GM18858 (cell line): Measurements from ENCODE around the gene PVALB.
A peak's percentile ranks its signal among the peaks of the same experiment; 100 is the strongest.

Source experiments
- ATAC-seq: cut with Tn5 transposase; IDR thresholded peaks from one replicate; pipeline ENCODE4 v1.9.1; 2021; ENCODE audit not compliant: unreplicated experiment

Gene PVALB, protein sequence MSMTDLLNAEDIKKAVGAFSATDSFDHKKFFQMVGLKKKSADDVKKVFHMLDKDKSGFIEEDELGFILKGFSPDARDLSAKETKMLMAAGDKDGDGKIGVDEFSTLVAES

DNA sequence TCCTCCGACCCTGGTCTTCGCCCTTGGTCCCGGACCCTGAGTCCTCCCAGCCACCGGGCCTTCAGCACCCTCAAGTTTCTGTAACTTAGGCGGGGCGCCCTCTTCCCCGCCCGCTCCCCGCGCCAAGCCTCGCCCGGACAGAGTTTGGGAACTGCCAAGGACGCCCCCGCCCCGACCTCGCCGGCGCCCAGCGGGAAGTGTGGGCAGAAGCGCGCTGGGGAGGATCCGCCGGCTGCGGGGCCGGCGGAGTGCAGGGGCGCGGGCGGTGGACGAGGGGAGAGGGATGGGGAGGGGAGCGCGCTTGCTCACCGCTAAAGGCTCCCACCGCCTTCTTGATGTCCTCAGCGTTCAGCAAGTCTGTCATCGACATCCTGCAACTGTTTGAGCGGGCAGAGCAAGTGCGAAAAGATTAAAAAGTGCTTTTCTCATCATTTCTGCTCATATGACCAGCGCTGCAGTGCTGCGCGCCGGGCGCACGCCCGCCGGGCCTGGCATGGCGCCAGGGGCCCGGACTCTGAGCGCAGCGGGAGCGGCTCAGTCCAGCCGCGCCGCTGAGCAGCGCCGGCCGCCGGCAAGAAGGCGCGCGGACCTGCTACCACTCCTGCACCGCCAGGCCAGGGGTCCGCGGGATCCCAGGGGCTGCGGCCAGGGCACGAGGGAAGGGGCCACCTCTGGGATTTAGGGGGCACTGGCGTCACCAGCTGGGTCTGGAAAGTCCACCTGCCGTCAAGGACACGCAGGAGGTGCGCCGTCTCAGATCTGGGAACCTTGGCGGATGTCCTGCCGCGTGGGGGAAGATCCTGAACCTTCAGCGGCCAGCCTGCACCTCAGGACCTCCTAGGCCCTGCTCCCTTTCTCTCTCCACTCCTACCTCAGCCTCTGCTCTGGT lies at the start of gene PVALB:
Gene PVALB, minus strand, starts transcription at position 400 of the 889 bp plus-strand sequence. Its CDS starts 30 bp downstream, at position 370.
- no peak for ATAC-seq

DNA sequence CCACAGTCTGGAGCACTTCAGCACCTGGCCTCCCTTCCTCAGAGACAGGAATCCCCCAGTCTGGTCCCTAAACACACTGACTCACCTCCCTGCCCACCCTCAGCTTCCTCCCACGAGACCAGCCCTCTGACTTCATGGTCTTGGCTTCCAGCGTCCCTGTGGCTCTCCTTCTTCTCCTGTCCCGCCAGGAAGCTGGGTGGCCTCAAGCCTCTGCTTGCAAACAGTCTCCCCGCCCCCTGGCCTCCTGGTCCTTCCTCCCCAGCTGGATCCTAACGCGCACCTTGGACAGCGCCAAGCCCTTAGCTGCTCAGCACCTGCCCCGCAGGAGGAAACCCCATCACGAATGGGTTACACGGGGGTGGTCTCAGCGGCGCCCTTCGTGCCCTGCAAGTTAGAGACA lies 48.5 kb upstream of the PVALB start:
- ATAC-seq = no peak

DNA sequence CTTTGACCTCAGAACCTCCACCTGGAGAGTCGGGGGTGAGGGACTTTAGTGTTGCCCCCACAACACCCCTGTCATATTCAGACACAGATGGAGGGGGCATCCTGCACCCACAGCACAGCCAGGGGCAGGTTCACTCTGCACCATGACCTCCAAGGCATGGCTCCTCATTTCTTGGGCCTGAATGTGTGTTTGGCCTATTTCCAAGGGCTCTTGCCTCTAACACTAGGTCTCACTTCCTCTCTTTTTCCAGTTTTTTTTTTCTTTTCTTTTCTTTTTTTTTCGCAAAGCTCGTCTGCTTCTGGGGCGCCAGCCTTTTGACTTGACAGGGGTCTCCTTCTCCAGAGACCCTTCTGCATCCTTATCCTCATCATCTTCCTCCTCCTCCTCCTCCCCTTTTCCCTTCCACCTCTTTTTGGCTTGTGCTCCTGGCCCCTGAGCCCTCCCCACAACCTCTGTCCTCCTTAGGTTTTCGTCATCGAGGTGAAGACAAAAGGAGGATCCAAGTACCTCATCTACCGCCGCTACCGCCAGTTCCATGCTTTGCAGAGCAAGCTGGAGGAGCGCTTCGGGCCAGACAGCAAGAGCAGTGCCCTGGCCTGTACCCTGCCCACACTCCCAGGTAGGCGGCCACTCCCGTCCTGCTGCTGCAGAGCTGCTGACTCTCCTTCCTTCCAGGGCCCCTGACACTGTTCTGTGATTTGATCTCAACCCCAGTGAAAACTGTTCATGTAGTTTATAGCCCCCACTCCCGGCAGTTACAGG lies 47.8 kb upstream of the PVALB start:
- no peak for ATAC-seq

DNA sequence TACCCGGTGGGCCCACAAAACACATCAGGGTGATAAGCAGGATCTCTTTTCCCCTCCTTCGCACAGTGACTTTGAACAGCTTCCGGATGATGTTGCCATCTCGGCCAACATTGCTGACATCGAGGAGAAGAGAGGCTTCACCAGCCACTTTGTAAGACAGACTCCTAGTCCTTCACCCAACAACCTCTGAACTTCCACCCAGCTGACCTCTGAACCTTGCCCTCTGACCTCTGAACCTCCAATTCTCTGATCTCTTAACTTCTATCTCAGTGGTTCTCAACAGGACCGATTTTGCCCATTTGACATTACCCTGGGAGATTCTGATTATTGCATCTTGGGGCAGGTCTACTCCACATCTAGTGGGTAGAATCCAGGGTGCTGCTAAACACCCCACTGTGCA lies 47.1 kb upstream of the PVALB start:
- ATAC-seq = no peak

DNA sequence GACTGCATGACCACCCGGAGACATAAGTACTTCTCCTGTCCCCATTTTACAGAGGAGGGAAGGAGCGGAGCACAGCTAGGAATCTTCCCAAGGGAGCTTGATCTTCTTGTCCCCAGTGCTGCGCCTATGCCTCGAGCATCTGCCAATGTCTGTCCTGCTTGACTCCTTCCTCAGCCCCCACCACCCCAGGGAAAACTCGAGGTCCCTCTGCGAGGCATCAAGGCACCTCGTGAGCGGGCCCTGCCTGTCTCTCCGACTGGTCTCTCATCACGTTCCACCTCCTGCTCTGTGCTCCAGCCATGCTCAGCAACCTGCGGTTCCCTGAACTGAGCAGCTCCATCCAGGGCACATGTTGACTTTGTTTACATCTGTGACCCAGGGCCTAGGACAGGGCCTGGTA lies 46.4 kb upstream of the PVALB start:
- ATAC-seq = no peak

DNA sequence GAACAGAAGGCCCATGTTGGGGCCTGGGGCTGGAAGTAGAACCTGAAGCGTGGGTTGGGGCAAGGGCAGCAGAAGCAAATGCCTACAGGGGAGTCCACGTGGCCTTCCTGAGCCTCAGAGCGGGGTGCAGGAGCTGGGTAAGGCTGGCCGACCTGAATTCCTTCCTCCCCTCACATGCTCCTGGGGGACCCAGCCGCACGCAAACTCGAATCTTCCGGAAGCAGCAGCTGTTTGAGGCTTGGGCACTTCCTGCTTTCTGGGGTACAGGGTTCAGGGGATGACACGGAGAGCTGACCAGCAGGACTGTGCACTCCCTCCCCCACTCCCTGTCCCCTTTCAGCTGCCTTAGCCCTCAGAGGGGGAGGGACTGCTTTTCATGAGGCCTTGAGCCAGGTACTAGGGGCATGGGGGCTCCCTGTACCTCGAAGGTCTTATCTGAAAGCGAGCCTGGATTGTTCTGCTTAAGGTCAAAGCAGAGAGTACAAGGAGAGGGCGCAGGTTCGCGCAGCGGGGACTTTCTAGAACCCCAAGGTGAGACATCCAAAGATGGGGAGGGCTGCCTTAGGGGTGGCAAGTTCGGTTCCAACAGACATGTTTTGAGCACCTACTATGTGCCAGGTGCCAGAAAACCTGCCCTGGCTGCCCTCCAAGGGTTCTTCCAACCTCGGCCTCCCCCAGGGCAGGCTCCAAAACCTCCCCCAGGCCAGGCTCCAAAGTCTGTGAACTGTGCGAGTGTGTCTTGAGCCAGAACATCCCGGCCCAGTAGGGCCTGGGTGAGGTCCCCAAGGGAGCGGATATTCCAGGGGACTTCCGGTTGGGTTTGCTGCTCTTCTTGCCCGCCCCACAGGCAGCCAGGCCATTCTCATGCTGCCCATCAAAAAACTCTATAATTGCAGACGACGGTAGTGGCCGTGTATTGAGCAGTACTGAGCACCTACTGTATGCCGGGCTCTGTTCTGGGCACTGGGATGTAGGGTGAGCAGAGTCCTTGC lies 45.7 kb upstream of the PVALB start:
- ATAC-seq = no peak

DNA sequence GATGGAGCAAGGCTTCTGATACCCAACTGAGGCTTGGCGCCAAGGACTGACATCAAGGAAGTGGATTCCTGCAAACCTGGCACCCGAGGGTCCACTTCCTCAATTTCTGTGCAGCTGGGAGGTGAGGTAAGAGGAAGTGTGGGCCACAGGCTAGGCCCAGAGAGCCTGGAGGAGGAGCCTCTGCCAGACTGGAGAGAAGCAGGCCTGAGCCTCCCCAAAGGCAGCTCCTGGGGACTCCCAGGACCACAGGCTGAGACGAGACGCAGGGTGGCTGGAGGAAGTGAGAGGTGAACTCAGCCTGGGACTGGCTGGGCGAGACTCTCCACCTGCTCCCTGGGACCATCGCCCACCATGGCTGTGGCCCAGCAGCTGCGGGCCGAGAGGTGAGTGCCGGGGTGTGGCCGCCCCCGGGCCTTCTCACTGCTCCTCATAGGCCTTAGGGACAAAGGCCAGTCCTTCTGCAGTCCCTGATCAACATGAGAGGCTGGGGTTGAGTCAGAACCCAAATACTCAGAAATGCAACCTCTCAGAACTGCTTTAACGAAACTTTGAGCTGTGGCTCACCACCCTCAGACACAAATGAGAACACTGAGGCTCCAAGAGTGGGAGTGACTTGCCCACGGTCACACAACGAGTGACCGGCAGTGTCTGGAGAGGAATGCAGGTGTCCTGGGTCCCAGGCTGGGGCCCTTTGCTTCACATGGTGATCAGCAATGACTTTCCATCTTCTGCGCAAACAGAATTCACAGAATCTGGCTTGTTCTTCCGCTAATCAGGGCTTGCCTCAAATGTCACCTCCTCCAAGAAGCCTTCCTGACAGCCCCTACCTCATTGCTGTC lies 44.2 kb upstream of the PVALB start, which contains the start of gene NCF4:
Gene NCF4, plus strand, starts transcription at position 186 of the 839 bp plus-strand sequence. Its CDS starts 166 bp downstream, at position 352.
- ATAC-seq = peak; percentile 56

DNA sequence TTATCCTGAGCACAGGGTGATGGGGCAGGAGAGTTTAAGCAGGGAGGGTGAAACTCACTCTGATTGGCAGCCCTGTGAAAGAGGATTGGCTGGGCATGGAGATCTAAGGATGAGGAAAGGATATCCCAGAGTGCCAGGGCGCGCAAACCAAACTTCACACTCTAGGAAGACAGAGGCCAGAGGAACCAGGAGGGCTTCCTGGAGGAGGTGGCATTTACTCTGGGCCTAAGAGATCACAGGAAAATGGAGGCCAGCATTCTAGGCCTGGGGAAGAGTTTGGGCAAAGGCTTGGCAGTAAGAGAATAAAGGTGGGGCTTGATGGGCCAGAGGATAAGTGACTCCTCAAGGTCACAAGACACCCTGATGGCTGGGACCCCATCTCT lies 43.6 kb upstream of the PVALB start:
- ATAC-seq = no peak

DNA sequence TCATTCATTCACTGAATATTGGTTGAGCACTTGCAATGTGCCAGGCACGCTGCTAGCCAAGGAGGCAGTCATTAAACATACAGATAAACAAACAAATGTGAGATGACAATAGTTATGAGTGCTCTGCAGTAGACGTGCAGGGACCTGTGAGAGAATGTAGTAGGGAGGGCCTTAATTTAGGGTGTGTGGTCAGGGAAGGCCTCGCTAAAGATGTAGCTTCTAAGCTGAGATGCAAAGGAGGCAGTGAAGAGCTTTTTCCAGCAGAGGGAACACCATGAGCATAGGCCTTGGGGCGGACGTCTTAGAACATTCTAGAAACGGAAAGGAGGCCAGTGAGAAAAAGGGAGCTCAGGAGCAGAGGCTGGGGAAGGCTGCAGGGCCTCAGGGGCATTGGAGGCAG lies 43.2 kb upstream of the PVALB start:
- ATAC-seq = no peak

DNA sequence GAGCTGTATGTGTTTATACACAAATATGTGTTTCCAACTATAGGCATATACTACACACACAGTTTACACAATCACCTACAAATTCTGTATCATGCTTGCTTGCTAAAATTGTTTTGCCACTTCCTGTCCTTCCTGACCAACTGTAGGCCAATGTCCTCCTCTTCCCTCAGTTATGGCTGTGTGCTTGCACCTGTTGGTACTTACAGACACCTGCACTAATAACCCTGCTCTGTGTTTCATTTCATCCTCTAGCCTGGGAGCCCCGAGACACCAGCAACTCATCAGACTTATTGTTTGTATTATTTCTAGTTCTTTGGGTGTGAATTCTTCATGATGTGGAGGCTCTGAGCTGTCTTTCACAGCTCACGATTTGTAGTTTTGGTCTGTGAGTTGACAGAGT lies 42.1 kb upstream of the PVALB start:
- ATAC-seq = no peak

DNA sequence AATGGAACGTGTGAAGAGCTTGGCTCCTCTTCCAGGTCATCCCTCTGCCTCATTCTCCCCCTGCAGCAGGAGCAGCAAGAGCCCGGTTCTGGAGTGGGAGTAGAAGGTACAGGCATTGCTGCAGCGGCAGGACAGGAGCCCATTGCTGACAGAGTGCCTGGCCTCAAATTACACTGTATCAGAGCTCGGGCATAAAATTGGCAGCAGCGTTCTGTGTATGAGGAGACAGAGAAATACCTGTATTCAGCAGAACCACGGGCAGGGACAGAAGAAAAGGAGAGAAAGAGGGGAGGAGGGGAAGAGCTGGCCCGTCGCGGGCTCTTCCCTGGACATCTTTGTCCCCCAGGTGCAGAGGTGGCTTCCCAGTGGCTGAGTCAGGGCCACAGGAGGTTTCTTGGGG lies 41.3 kb upstream of the PVALB start:
- no peak for ATAC-seq

DNA sequence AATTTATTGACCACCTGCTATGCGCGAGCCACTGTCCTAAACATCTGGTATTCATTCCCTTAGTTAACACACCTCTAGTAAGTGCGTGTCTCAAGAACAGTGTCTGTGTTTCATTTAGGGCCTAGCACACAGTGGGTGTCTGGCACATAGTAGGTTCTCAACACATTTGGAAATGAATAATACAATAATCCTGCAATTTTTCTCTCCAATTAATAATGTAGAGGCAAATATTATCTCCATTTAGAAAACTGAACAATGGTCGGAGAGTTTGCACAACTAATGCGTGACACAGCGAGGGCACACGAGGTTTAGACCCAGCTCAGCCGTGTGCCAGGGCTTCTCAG lies 39.9 kb upstream of the PVALB start:
- ATAC-seq = no peak

DNA sequence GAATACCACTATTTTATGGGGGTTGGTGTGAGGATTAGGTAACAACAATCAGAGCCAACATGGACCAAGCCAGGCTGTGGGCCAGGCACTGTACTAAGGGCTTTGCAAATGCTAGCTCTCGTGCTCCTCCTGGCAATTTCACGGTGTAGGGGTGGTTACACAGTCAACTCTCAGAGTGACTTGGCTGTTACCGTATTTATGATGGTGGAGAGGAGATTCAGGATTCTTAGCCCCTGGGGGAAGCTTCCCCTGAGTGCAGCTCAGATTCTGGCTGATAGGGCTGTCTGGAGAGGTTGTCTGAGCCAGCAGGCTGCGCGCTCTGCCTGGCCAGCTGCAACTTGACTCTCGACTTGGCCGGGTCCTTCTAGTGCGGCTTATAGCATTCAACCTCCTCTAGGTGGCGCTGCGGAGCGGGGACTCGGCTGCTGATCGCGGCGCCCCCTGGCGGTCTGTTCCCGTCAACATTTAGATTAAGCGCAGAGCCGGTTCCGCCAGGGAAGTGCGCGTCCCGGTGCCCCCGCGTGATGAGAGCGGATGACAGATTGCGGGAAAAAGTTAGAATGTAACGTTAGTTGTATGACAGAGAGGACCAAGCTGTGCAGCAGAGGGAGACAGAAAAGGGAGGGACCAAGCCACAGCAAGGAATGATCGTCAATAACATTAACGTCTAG lies 39.4 kb upstream of the PVALB start:
- ATAC-seq = no peak

DNA sequence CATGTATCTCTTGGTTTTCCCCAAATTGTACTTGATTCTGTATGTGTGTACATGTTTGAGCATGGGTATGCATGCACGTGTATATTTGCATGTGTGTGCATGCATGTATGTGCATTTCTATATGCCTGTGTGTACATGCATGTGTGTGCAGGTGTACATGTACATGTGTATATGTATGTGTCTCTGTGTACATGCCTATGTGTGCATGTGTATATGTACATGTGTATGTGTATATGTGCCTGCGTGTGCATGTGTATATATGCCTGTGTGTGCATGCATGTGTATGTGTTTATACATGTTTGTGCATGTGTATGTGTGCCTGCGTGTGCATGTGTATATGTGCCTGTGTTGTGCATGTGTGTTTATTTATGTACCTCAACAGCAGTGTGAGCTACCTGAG lies 38.6 kb upstream of the PVALB start:
- ATAC-seq = no peak

DNA sequence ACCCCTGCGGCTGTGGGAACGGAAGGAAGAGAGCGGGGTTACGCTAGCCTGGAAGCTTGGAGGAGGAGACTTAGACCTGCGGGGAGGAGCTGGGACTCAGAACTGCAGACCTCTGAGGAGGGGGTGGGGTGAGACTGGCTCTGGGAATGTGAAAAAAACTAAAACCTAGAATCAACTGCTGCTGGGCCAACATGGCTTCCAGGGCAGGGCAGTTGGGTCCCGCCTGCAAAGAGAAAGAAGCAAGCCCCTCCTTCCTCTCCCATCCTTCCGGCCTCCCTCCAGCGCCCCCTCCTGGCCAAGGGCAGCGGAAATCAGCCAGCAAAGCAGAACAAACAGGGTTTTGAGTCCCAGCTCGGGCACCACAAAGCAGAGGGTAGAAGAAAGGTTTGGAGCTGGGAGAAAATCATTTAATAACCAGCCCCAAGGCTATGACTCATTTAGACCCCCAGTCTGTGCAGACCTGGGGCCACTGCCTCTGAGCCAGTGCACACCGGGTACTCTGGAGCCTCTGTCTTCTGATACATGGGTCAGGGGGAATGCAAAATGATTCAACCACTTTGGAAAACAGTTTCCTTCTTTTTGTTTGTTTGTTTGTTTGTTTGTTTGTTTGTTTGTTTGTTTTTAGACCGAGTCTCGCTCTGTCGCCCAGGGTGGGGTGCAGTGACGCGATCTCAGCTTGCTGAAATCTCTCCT lies 36.7 kb upstream of the PVALB start:
- ATAC-seq = no peak

DNA sequence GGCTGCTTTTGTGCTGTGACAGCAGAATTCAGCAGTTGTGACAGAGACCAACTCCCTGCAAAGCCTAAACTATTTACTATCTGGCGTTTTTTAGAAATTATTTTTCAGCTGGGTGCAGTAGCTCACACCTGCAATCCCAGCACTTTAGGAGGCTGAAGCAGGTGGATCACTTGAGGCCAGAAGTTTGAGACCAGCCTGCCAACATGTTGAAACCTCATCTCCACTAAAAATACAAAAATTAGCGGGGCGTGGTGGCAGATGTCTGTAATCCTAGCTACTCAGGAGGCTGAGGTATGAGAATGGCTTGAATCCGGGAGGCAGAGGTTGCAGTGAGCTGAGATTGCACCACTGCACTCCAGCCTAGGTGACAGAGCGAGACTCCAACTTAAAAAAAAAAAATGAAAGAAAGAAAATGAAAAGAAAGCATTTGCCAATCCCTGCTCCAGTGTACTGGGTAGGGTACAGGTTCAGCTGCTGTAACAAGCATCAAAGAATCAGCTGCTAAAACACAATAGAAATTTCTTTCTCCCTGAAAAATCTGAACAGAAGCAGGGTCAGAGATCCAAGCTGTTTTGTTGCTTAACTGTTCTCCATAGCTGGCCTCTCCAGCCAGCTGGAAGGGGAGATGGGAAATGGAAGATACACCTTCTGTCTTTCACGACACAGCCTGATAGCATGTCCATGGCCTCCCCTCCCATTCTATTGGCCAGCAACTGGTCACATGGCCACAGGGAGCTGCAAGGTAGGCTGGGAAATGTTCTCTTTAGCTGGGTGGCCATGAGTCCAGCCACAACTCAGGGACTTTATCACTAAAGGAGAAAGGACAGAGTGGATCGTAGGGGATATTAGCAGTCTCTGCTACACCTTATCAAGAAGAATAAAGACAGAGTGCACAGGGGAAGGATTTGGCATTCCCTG lies 35.5 kb upstream of the PVALB start:
- ATAC-seq = no peak

DNA sequence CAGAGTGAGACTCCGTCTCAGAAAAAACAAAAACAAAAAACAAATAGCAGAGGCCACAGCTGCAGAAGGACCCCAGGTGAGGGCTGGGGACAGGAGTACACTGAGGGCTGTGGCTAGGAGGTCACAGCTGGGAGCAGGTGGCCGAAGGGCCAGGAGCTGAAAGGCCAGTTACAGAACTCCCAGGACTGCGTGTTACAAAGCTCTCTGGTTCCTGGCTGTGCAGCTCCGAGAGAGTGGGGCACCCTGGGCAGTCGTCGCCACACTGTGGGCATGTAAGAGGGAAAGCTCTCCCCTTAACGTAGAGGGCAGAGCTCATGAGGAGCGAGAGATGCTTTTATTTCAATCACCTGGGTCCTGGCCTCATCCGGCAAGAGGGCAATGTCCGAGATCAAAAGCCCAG lies 33.8 kb upstream of the PVALB start:
- ATAC-seq = no peak

DNA sequence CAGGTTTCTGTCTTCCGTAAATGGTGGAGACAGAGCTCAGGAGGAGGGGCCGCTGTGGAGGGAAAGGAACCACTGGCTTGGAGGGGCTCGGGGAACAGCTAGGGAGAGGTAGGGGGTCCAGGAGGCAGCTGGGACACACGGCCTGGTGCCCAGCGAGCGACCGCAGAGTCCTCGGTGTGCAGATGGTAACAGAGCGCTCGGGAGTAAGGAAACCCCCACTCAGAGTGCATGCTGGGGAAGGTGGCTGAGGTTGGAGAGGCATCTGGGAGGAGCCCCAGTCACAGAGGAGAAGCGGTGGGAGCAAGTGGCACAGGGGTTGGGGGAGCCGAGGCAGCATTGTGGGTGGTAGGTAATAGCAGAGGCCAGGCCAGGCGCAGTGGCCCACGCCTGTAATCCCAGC lies 33.2 kb upstream of the PVALB start:
- no peak for ATAC-seq
